ENCODE results near the gene LMX1B.

Gene LMX1B

DNA sequence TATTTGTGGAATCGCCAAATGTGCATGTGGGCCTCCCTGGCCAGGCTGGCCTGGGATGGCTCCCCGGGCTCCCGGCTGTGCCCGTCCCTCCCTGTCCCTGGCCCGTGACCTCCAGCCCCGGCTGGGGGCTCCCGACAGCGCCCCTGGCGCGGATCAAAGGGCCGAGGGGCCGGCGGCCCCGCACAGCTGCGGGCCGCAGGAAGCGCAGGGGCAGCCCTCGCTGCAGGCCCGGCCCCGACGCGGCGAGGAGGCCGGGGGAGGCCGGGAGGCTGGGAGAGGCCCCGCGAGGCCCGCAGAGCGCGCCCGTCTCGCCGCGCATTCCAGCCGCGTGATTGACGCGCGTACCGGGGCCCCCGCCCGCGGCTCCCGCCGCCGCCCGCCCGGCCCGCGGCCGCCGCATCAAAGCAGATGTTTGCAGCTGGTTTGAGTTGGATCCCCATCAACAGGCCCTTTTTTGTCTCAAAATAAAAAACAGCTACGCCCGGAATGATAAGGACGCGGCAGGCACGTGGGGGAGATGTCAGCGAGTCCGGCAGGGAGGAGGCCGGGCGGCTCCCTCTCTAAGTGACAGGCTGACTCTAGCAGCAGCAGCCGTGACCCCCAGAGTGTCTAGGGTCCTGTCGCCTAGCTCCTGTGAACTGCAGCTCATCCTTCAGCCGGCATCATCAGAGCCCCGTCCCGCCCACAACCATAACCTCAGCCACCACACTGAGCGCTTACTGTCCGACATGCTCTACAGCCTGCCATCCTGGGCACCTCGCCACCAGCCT lies 69.4 kb downstream of the LMX1B start:
- DNase-seq, result no peak

DNA sequence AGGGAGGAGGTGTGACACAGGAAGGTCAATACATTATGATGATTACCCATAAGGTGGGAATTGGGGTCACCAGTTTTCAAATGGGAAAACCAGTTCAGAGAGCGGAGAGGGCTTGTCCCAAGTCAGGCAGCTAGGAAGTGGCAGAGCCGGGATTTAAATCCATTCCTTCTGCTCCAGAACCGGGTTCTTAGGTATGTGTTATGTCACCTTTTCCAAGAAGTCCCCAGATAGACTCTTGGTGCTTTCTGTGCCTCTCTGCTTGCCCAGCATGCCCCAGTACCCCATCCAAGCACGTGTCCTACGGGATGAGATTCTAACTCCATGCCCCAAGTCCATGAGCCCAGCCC lies 69.9 kb downstream of the LMX1B start:
- DNase-seq, result no peak

DNA sequence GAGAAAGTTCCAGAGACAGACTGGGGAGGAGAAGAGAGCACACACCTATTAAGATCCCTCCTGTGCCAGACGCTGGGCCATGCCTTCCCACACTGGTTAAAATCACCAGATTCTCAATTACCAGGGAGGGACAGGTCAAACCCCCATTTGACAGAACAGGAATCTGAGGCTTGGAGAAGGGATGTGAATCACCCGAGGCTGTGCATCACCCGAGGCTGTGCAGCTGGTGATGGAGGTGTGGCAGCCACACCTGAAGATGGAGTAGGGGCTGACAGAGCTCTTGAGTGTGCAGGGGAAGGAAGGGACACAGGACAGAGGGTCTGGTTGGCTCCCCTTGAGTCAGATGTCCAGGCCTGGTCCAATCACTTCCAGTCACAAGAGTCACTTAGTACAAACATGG lies 70.6 kb downstream of the LMX1B start:
- DNase-seq, result no peak

DNA sequence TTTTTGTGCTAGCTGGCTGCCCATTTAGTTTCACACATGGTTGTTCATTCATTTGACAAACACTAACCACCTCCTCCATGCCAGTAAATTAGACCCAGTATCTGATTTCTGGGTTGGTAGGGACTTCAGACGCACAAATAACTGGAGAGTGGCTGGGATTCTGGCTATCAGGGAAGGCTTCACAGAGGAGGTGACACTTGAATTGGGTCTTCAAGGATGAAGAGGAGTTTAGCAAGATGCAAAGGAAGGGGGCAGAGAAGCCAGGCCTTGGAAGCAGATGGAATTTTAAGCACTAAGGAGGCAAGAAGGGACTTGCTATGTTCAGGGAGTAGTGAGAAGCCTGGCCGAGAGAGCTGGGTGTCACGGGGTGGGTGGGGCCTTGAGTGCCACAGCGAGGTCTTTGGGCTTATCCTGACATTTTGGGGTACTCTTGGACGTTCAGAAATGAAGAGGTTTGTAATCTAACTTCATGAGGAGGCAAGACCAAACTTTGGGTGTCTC lies 71.3 kb downstream of the LMX1B start:
- no peak for DNase-seq

DNA sequence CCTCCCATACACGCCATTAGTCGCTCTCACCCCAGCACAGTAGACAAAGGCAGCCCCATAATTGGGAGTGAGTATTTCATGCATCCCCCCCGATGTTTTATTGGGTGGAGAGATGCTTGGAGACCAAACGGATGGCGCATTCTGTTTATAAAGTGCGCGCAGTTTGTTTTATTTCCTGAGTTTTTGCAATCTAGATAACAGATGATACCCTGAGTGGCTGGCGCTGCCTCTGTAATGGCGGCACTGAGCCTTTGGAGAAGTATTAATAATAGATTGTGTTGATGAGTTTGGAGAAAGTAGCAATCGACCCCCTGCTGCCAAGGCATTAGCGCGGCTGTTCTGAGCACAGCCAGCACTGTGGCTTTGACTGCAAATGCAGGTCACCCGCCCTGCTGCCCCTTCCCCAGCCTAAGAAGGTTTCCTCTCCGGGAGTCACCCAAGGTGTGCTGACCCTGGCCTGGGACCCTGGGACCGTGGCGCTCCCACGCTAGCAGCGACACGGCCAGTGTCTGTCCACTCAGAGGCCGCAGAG lies 74.3 kb downstream of the LMX1B start:
- DNase-seq, result no peak

DNA sequence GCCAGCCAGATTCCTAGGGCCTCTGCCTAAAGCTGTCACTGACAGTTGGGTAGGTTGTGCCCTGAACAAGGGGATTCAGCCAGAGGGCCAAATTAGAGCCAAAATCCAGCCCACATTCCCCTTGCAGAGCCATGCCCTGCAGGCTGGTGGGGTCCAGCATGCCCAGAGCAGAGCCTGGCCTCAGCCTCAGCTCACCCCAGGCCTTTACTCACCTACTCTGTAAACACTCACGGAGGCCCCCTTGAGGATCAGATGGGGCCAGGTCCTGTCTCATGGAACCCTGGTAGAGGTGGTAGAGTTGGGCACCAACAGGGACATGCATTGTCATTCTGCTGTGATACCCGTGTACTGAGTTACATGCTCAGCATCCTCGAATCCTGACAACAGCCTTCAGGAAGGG lies 74.9 kb downstream of the LMX1B start:
- DNase-seq, result no peak

DNA sequence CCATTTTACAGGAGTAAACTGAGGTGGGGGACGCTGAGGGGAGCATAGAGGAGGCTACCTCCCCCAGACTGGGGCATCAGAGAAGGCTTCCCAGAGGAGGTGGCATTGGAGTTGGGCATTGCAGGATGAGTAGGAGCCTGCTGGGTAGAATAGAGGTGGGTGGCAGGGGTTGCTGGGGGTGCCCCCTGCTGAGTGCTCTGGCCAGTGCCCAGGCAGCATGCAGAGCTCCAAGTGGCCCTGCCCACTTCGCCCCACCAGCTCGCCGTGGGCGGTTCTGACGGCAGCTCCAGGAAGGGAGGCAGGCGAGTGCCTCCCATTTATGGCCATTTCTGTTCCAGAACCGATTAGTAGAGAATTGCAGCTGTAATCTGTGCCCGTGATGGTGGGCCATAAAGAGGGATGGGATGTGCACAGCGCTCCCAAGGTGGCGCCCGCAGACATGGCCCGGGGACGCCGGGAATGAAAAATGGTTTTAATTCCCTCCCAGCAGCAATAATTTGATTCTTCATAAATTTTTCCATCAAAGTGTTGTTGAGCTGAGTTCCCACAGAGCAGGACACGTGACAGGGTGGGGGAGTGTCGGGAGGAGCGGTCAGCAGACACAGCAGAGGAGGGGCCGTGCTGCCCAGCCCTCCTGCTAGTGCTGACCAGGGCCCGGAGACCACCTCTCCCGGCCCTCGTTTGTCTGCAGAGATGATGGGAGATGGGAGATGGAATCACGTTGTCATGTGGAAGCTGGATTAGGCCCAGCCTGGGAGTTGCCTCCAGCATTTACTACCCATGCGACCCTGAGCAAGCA lies 75.5 kb downstream of the LMX1B start:
- no peak for DNase-seq

DNA sequence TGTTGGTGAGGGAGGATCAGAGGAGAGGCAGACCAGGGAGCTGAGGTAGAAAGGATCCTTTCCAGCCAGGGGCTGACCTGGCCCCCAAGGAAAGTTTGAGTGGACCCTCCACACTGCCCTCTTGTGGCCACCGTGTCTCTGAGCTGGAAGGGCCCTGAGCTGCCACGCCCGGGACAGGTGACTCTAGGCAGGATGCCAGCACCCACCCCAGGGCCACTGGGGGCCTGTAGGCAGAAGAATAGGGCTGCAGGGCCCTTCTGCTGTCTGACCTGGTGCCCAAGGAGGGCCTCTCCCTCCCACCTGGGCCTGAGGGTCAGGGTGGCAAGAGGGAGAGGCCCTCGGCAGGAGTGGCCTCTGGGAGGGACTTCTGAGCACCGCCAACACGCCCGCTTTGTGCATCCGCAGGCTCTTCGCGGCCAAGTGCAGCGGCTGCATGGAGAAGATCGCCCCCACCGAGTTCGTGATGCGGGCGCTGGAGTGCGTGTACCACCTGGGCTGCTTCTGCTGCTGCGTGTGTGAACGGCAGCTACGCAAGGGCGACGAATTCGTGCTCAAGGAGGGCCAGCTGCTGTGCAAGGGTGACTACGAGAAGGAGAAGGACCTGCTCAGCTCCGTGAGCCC lies 76.8 kb downstream of the LMX1B start:
- DNase-seq, result no peak

DNA sequence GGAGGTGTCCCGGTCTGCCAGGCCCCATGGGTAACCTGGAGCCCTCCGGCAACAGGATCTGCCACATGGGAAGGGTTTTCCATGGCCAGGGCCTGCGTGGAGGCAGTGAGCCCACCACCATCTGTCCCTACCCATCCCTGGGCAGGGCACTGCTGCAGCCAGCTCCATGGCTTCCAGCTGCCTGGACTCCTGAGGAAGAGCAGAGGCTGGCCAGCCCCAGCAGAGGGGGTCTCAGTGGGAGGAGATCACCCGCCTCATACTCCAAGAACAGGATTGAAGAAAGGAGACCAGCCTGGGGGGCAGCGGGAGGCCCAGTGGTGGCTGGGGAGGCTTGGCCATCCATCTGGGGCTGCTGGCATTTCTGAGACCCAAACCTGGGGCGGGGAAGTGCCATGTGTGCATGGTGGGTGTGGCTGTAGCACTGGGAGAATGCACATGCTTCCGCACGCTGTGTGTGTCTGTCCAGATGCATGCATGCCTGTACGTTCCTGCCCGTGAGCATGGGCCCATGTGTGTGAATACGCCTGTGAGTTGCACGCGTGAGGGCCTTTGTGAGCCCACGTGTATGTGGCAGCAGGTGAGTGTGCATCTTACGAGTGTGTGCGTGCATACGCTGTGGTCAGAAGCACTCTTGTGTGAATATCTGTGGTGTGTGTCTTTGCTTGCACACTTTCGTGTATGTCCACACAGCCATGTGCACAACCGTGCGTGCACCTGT lies 78.5 kb downstream of the LMX1B start:
- DNase-seq, result no peak

DNA sequence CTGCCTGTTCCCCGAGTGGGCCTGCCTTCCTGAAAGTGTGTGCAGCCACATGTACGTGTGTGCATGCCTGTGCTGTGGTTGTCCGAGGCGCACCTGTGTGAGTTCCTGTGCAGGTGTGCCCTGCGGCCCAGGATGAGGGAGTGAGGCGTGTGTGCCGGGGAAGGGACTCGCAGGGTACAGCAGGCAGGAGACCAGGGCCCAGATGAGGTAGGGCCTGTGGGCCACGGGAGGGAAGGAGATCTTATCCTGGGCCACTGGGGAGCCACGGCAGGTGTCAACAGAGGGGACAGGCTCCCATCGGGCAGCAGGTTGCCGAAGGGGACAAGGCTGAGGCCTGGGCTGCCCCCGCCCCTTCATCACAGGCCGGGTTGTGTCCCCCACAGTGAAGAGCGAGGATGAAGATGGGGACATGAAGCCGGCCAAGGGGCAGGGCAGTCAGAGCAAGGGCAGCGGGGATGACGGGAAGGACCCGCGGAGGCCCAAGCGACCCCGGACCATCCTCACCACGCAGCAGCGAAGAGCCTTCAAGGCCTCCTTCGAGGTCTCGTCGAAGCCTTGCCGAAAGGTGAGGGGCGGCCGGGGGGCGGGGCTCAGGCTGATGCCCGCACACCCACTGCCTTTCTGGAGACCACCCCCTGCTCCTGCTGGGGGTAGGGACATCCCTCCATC lies 79.2 kb downstream of the LMX1B start:
- DNase-seq, result no peak

DNA sequence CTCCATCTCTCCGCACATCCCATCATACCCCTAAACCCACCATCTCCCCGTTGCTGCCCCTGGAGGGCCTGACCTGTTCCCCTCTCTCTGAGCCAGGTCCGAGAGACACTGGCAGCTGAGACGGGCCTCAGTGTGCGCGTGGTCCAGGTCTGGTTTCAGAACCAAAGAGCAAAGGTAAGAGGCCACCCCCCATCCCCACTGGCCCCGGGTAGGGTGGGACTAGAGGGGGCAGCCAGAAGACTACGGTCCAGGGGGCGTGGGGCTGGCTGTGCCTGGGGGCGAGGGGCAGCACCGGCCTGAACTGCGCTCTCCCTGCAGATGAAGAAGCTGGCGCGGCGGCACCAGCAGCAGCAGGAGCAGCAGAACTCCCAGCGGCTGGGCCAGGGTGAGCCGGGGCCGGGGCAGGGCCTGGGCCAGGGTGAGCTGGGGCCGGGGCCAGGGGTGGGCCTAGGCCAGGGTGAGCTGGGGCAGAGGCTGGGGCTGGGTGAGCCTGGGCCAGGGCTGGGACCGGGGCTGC lies 79.8 kb downstream of the LMX1B start:
- DNase-seq, result no peak

DNA sequence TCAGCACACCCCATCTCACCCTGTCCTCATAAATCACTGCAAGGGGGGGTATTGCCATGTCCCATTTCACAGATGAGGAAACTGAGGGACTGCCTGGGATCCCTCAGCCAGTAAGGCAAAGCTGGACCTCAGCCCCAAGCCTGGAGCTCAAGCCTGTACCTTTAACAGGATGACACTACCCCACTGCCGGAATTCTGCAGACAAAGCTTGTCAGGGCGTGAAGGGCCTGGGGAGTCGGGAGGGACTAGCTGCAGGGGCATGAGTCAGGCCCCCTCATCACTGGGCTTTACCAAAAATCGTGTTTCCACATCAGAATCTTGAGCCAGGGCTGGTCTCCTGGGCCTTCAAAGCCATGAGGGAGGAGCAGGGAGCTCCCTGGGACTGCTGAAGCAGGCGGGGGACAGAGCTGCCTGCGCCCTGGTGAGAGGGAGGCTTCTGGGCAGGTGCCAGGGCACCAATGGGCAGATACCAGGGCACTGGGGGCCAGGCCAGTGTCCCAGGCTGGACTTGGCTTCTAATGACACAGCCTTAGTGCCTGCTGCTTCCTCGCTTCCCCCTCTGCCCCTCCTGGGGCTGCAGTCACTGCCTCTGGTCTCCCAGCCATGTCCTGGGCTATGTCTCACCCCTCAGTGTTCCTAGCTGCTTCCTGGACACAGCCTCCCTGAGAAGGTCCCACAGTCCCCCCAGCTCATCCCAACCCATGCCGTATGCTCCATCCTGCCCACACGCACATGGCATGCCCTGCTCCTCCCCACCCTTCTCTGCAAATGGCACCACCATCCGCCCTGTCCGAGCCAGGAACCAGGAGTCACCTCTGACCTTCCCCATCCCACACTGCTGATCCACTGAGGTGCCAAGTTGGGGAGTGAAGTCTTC lies 80.7 kb downstream of the LMX1B start:
- no peak for DNase-seq

DNA sequence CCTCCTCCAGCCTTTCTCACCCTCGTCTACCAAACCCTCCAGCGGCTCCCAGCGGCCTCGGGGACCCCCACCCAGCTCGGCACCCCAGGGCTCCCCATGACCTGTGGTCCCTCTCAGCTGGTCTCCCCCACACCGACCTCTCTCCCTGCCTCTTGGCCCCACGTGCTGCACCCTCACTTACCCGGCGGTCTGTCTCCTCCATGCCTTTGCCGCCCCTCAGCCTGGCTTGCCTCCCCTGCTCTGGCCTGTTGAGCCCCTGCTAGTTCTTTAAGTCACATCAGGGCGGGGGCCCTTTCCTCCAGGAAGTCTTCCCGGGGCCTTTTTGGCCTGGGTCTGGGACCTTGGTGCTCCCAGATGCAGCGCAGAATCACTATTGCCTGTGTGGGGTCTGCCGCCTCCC lies 81.5 kb downstream of the LMX1B start:
- no peak for DNase-seq

DNA sequence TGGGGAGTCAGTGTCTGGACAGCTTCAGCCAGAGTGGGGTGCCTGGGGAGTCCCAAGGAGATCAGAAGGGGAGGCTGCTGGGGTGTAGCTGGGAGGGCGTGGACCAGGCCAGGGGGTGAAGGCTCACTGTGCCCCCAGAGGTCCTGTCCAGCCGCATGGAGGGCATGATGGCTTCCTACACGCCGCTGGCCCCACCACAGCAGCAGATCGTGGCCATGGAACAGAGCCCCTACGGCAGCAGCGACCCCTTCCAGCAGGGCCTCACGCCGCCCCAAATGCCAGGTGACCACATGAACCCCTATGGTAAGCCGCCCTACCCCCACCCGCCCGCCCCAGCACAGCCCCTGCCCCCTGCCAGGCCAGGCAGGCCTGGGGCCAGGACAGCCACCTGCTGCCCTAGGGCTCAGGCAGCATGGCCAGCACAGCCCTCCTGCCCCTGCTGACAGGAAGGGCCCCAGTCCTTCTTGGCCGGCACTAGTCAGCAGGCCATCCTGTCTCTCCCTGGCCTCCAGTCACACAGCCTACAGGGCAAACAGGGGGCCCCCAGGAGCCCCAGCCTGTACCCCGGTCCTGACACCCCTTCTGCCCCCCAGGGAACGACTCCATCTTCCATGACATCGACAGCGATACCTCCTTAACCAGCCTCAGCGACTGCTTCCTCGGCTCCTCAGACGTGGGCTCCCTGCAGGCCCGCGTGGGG lies 82.1 kb downstream of the LMX1B start:
- no peak for DNase-seq

DNA sequence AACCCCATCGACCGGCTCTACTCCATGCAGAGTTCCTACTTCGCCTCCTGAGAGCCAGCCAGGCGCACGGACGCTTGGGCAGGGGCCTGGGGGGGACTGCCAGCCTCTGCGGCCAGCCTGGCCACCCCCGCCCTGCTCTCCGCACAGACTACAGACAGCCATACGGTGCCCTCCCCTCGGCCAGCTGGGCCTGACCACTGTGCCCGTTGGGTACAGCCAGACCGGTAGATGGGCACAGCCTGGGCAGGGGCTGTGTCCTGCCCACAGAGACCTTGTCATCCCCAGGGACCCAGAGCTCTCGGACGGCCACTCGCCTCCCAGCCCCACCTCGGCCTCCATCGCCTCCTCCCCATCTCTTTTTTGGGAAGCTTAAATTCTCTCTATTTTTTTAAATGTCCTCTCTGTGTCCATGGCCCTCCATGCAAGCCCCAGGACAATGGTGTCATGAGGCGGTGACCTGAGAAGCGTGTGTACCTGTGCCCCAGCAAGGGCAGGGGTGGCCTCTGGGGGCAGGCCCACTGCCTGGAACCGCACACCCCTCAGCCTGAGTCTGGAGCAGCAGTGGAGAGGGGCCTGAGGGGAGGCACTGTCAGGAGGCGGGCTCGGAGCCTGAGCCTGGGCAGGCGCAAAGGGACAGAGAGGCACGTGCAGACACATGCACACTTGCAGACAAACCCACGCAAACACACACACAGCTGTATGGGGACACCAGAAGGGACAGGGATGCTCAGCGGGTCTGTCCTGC lies 82.8 kb downstream of the LMX1B start:
- DNase-seq, result no peak

DNA sequence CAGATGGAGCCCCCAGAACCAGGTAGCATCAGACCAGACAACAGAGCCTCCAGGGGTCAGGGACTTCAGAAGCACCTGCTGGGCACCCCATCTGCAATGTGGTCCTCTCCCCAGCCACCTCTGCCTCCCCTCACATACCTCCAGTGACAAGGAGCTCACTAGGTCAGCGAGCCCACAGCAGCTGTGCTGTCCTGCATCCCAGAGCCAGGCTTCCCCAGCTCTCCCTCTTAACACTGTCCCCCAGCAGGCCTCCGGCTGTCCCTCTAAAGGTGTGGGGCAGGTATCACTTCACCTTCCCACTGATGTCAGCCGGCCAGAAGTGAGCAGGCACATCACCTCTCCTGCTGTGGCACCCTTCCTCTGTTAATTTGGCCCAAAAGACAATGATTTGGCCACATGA lies 83.6 kb downstream of the LMX1B start:
- no peak for DNase-seq

DNA sequence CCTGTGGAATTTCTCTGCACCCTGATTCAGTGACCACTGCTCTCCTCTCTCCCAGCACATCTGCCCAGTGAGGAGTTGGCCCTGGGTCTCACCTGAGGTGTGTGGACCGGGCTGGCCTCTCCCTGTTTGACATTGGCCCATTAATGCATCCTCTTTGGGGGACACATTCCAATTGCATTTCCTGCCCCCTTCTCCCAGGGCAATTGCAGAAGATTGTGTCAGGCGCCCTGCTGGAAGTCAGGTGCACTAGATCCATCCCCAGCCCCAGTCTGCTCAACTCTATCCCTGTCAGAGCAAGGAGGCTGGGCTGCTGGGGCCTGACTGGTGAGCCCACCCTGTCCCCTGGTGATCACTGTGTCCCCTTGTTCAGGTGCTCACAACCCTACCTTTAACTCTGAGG lies 84.5 kb downstream of the LMX1B start:
- DNase-seq, result no peak

DNA sequence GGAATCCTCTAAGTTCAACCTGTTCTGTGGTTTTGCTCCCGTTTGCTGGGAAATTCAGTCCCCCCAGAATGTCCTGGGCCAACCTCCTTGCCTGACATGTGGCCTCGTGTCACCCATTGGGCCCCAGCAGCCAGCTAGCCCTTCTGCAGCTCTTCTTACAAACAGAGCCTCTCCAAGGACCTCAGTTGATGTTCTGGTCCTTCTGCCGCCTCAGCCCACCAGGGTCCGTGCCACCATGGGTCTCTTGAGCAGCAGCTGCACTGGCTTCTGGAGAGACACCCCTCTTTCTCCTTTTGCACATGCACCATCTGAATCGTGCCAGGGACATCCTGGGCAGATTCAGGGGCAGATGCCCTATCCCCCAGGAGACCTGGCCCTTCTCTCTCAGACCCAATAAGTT lies 85.0 kb downstream of the LMX1B start:
- DNase-seq, result no peak

DNA sequence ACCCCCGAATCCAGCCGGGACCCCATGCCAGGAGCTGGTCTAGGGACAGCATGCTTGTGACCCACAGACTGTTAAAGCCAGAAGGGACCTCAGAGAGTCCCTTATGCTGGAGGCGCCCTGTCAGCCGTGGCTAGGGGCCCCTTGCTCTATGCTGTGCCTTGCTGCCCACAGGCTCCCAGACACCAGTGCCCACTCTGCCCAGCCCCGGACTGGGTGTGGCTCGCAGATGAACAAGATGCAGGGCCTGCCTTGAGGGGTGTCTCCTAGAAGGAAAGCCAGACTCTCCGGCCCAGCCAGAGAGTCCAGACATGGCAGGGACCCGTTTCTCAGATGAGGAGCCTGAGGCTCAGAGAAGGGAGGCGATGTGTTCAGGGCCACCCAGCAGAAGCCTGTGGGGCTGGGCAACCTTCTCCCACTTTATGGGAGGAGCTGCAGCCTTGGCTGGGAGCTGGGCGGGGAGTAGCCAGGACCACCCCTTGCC lies 85.7 kb downstream of the LMX1B start:
- no peak for DNase-seq

DNA sequence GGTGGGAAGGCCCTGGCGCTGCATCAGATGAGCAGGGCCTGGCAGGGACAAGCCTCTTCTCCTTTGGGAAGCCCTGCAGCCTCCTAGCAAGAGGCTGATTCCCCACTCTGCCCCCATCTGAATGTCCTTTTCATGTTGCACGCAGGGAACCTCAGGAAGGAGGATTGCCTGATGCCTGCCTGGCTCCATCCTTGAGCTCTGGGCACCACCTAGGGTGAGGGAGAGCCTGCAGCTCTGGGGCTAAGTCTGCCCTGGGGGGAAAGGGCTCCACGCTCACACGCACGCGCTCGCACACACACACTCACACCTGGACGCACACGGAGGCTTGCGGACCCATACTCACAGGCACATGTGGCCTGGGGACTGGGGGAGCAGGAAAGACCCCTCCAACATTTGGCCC lies 86.6 kb downstream of the LMX1B start:
- DNase-seq, result no peak

Measured in NCI-H2081 treated with DMSO at 0.1 percent for 48 hours (cell line).